Measurements from ENCODE around the gene TLE3. TPM values are rescaled to one million over a fixed set of nuclear protein-coding genes. Genes with fewer than 3 reads are reported as not detected.

Gene TLE3
- total and polyA plus RNA-seq, 2 donors, result 21.5 to 25.7 TPM

DNA sequence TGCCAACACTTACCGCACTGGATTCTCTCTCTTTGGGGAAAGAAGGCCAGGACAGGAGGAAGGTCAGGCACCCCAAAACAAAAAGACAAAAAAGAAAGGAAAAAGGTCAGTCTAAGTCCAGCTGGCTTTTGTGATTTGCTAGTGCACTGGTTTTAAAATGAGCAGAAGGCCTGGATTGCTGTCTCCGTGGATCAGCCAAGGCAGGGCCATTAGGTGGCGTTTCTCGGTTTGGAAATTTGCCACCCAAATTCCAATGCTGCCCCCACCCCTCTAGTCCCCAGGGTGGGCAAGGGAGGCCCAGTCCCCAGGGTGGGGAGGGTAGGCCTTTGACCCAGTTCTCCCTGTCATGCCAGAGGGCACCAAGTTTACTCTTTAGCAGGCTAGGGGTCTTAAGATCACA lies 33.3 kb downstream of the TLE3 start:
- no peak for DNase-seq (ENCODE audit: extremely low spot score)
- Histone ChIP-seq H3K27ac (ENCODE audit: low read depth) (no peak overlapping the region), H3K4me3 (ENCODE audit: low read depth, low read length) (no peak overlapping the region), H3K4me1 (ENCODE audit: insufficient read depth) (no peaks in the 10 kb centered on the region), H3K36me3 (ENCODE audit: insufficient read depth) (no peaks in the 10 kb centered on the region)
- 58% methylated on average over 4 of the region's 4 CpGs for WGBS

DNA sequence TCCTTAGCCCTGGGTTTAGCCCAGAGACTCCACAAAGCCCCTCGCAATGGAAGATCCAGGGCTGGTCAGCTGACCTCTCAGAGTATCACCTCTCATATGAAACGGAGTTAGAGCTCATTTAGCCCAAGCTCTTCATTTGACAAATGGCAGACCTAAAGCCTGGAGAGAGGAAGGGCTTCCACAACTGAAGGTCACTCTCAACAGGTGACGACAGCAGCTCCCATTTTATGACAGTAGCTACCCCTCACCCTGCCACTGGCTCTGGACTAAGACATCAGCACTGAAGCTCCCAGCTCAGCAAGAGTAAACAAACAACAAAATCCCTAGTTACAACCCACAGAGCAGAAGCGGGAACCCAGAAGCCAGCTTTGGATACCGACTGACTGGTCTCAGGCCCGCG lies 33.7 kb downstream of the TLE3 start:
- Histone ChIP-seq H3K4me1 (ENCODE audit: insufficient read depth) (no peaks in the 10 kb centered on the region), H3K27ac (ENCODE audit: low read depth) (no peak overlapping the region), H3K4me3 (ENCODE audit: low read depth, low read length) (no peak overlapping the region), H3K36me3 (ENCODE audit: insufficient read depth) (no peaks in the 10 kb centered on the region)
- 73% methylated on average over 7 of the region's 7 CpGs for WGBS
- DNase-seq (ENCODE audit: extremely low spot score), result no peak

DNA sequence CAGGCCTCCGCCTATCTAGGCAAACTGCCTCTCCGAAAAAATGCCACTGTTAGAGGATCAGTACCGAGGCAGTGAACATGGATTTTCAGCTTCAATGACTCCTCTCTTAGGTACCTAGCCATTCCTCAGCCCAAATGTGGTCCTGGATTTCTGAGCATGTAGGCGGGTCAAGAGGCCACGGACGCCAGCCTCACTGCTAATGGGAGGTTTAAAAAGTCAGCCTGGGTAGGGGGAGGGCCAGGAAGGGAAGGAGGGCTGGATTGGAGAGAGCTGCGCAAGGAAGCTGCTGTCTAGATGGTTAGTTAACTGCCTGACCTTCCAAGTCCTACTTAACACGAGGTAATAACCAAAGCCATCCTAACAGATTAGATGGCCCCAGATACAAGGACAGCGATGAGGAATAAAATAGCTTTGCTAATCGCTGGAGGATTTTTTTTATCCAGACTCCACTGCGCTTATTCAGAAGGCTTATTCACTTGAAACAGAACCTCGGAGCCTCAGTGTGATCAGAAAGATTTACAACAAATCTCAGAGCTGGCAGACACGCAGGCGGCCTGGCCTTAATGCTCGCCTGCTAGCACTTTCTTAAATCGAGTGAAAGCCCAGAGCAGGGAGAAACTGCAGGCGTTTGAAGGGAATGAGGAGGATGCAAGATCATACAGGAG lies 34.3 kb downstream of the TLE3 start:
- Histone ChIP-seq H3K4me1 (ENCODE audit: insufficient read depth) (no peaks in the 10 kb centered on the region), H3K27ac (ENCODE audit: low read depth) (no peak overlapping the region), H3K4me3 (ENCODE audit: low read depth, low read length) (no peak overlapping the region), H3K36me3 (ENCODE audit: insufficient read depth) (peaks cover under 1% of the 10 kb centered on the region)
- 68% methylated on average over 17 of the region's 17 CpGs for WGBS
- DNase-seq (ENCODE audit: extremely low spot score), result peak; percentile 45

DNA sequence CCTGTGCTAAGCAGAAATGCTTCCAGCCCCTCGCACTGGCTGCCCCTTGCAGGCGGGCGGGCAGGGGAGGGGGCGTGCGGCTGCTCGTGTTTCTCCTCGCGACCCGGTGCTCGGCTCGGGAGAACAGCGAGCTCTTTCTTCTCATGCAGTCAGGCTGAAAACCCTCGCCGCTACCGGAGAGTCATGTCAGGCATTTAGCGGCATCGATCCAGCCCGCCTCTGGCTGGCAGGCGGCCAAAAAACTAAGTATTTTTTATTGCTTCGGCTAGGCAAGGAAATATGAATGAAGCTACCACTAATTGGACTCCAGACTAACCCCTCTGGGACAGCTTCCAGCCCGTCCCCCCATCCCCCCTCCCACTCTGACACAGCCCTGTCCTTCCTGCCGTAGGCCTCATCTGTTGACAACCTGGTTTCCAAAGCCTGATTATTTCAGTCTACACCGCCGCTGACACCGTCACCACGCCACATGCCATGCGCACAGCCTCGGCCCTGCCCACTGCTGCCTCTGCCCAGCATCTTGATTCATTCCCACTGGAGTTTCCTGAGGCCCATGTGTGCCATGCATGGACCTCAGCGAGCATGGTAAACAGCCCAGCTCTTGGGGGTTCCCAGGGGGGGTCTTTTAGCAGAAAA lies 35.3 kb downstream of the TLE3 start:
- peak; percentile 86 for DNase-seq (ENCODE audit: extremely low spot score)
- no peak overlapping the region for H3K27ac ChIP-seq (ENCODE audit: low read depth)
- 18% methylated on average over 29 of the region's 29 CpGs for WGBS
- no peaks in the 10 kb centered on the region for H3K4me1 ChIP-seq (ENCODE audit: insufficient read depth)
- no peak overlapping the region for H3K4me3 ChIP-seq (ENCODE audit: low read depth, low read length)
- peaks cover 7% of the 10 kb centered on the region for H3K36me3 ChIP-seq (ENCODE audit: insufficient read depth)

DNA sequence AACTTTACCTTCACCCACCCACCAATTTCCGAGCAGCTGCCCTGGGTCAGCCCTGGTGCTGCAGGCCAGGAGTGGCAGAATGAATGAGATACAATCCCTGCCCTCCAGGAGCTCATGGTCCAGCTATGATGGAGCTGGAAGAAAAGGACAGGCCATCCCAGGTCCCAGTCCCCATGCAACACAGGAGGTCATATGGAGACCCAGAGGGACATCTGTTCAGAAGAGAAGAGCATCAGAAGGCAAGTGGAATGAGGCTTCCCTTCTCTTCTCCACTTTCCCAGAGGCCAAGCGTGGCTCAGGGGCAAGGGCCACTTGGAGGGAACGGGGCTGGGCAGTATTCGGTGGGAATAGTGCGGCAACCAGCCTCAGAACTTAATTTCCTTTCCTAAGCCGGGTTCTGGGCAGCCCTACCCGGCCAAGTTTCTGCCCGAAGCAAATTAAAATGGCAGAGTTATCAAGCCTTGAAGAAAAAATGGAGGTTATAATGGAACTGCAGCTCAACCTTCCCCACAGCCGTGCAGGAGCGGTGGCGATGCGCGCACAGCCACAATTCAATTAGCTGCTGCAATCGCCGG lies 35.9 kb downstream of the TLE3 start:
- H3K4me3 ChIP-seq (ENCODE audit: low read depth, low read length), result no peak overlapping the region
- H3K4me1 ChIP-seq (ENCODE audit: insufficient read depth), result no peaks in the 10 kb centered on the region
- no peak overlapping the region for H3K27ac ChIP-seq (ENCODE audit: low read depth)
- no peak for DNase-seq (ENCODE audit: extremely low spot score)
- H3K36me3 ChIP-seq (ENCODE audit: insufficient read depth), result peaks cover 7% of the 10 kb centered on the region
- WGBS, result 65% methylated on average over 15 of the region's 15 CpGs

DNA sequence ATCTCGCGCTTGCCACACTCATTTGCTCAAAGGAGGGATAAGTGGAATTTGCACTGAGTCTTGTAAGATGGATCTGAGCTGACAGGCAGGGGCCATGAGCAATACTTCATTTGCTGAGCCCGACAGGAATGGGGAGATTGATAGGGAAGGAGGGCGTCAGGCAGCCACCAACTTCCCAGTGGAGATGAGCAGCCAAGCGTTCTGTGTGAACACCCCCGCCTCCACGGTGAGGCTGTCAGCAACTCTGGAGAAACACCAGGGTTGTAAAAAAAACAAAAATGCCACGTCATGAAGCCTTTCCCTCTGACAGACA lies 36.8 kb downstream of the TLE3 start:
- DNase-seq (ENCODE audit: extremely low spot score), result no peak
- 93% methylated on average over 8 of the region's 8 CpGs for WGBS
- H3K36me3 ChIP-seq (ENCODE audit: insufficient read depth), result peaks cover 7% of the 10 kb centered on the region
- no peak overlapping the region for H3K4me3 ChIP-seq (ENCODE audit: low read depth, low read length)
- no peaks in the 10 kb centered on the region for H3K4me1 ChIP-seq (ENCODE audit: insufficient read depth)
- no peak overlapping the region for H3K27ac ChIP-seq (ENCODE audit: low read depth)

DNA sequence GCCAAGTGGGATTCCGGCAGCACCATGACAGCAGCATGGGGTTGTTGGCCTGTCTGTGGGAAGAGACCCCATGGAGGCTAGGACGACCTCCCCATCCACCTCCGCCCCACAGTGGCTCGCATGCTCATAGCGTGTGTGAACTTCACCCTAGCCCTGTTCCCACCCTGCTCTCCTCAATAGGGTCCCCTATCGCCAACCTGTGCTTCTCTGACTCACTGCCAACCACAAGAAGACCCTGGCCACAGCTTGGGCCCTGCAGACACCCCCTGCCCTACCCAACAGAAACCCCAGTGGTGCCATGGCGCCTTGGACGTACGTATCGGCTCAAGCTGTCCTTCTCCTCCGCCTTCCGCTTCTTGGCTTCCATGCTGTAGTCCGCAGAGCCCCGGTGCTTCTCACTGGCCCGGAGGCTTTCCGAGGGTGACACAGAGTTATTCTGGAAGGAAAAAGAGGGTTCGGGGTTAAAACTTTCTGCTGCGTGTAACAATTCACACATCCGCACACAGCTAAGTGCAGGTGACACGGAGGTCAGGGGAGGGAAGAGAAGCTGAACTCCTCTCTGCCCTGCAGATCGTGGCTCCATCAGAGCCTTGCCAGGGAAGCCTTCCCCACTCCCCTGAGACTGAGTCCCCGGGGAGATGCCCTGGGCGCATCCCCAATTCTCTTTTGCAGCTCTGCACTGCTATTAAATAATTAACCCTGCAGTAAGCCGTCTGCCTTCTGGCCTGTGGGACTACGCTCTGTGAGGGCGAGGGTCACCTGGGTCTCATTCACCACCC lies 37.3 kb downstream of the TLE3 start:
- H3K4me1 ChIP-seq (ENCODE audit: insufficient read depth), result no peaks in the 10 kb centered on the region
- whole genome bisulfite sequencing, result 93% methylated on average over 26 of the region's 26 CpGs
- peaks cover 7% of the 10 kb centered on the region for H3K36me3 ChIP-seq (ENCODE audit: insufficient read depth)
- DNase-seq (ENCODE audit: extremely low spot score), result no peak
- no peak overlapping the region for H3K4me3 ChIP-seq (ENCODE audit: low read depth, low read length)
- no peak overlapping the region for H3K27ac ChIP-seq (ENCODE audit: low read depth)

DNA sequence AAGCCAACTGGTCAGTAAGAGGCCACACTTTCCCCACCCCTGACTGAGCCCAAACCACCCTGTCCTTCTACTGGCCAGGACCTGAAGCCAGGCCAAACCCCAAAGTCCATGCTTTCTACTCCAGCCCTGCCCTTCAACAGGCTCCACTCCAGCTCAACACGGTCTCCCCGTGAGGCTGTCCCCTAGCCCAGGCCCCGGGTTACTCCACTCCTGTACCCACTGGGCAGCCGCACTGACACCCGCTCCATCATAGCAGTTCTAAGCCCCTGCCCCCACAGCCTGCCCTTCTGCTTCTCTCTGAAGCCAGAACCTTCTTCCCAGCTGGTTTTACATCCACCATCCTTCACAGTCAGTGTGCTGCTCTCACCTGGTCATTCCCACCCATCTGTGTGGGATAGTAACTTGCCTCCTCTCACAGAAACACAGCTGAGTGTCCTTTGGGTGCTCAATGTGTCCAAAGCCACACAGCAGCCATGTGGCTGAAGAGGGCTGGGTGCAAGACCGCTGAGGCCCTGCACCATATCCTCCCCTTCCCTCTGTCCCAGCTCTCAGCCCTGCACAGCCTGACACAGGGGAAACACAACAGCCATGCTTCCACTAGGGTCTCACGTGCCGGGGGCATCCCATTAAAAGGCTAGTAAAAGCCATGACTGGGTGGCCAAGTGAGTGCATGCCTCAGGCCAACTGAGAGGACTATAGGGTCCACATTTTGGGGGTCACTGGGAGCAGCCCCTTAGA lies 38.1 kb downstream of the TLE3 start:
- 98% methylated on average over 8 of the region's 8 CpGs for WGBS
- Histone ChIP-seq H3K4me3 (ENCODE audit: low read depth, low read length) (no peak overlapping the region), H3K36me3 (ENCODE audit: insufficient read depth) (peaks cover 7% of the 10 kb centered on the region), H3K4me1 (ENCODE audit: insufficient read depth) (no peaks in the 10 kb centered on the region), H3K27ac (ENCODE audit: low read depth) (no peak overlapping the region)
- DNase-seq (ENCODE audit: extremely low spot score), result no peak

DNA sequence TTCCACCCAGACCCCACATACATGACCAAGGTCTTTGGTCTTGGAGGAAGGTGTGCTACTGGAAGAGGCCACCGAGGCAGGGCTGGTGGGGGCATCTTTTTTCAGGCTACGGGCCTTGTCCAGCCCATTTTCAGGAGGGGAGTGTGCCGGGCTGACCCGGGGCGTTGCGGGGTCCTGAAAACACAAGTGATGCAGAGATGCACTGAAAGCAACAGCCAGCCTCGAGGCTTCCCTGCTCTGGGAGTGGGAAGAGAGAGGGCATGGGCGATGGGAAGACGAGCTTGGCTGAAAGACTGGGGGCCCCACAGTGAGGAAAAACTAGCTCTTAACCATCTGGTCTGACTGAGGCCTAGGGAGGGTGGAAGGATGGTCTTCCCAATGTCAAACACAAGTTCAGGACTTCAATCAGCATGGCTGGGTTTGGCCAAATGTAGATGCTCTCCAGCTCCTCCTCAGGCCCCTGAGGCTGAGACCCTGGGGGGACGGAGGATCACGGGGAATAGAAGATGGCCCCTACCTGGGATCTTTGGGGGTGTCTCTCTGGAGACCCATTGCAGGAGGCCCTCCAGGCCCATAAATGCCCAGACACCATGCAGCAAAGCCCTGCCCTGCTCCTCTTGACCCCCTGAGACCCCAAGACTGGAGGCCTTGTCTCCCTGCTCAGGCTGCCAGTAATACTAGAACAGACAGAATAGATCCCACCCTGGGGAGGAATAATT lies 38.9 kb downstream of the TLE3 start:
- peaks cover 7% of the 10 kb centered on the region for H3K36me3 ChIP-seq (ENCODE audit: insufficient read depth)
- H3K4me1 ChIP-seq (ENCODE audit: insufficient read depth), result no peaks in the 10 kb centered on the region
- H3K27ac ChIP-seq (ENCODE audit: low read depth), result no peak overlapping the region
- 97% methylated on average over 11 of the region's 11 CpGs for WGBS
- no peak overlapping the region for H3K4me3 ChIP-seq (ENCODE audit: low read depth, low read length)
- DNase-seq (ENCODE audit: extremely low spot score), result no peak

DNA sequence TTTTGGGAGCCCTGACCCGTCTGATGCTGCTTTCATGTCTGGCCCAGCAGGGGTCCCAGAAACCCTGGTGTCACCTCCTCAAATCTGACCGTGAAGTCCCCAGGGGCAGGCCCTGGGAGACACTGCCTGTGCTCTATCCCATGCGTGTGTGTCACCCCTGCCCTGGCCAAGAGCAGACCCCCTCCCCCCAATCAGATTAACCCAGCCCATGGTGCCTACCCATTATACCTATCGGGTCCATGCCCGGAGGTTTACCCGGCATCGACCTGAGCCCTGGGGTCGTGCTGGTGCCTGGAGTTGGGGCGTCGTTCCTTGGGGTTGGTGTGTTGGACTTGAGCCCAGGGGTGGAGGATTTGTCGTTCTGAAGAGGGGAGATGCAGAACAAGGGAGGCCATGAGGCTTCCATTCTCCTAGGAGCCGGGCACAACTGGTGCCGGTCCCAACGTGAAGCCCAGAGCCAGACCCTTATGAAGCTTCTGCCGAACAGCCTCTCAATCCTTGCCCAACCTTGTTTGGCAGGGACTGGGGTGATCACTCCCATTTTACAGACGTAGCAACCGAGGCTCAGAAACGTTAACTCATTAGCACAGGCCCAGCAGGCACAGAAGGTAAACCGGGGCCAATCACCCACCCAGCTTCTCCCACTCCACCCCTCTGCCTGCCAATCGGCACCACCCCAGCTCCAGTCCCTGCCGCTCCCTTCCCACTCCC lies 39.6 kb downstream of the TLE3 start:
- Histone ChIP-seq H3K4me3 (ENCODE audit: low read depth, low read length) (no peak overlapping the region), H3K4me1 (ENCODE audit: insufficient read depth) (no peaks in the 10 kb centered on the region), H3K27ac (ENCODE audit: low read depth) (no peak overlapping the region), H3K36me3 (ENCODE audit: insufficient read depth) (peaks cover 9% of the 10 kb centered on the region)
- no peak for DNase-seq (ENCODE audit: extremely low spot score)
- WGBS, result 93% methylated on average over 21 of the region's 21 CpGs

DNA sequence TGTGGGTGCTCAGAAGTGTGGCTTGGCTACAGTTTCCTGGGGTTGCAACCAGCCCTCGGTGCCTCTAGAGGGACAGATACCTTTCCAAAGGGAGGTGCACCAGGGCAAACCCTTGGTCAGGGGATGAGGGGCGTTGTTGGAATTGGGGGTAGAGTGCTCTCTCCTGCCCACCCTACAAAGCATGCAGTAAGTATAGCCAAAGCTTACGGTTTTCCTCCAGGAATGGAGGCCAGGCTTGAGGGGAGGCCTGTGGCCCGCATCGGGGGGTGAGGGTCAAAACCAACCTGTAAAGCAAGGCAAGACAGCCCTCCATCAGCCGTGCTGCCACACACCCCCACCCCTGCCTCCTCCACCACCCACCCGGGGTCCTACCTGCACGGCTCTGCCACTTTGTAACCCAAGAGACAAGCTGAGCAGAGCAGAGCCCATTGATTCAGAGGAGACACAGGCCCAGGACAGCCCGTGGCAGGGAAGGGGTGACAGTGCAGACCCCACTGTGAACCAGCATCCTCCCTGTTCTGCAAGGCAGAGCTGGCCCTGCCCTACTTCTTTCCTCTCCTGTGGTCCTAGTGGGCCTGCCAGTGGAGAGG lies 41.5 kb downstream of the TLE3 start:
- WGBS, result 94% methylated on average over 9 of the region's 9 CpGs
- H3K27ac ChIP-seq (ENCODE audit: low read depth), result no peak overlapping the region
- no peak for DNase-seq (ENCODE audit: extremely low spot score)
- no peak overlapping the region for H3K4me3 ChIP-seq (ENCODE audit: low read depth, low read length)
- no peaks in the 10 kb centered on the region for H3K4me1 ChIP-seq (ENCODE audit: insufficient read depth)
- H3K36me3 ChIP-seq (ENCODE audit: insufficient read depth), result peaks cover 14% of the 10 kb centered on the region

DNA sequence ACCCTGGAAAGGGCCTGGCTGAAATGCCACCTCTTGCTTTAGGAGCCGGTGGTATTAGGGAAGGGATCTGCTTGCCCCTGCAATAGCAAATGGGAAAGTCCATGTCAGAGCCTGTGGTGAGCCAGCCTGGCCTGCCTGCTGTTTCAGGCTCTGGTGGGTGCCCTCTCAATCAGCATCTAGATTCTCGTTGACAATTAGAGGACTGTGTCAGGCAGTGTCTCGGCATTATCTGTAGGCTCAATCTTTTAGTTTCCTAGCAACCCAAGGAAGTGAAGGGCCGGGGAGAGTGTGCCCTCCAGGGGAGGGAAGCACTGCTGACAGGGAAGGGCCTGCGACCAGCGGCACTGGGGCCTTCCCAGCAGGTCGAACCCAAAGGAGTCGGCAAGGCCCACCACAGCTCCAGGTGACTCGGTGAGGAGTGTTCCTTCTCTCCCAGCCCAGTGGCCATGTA lies 42.1 kb downstream of the TLE3 start:
- Histone ChIP-seq H3K27ac (ENCODE audit: low read depth) (no peak overlapping the region), H3K4me3 (ENCODE audit: low read depth, low read length) (no peak overlapping the region), H3K36me3 (ENCODE audit: insufficient read depth) (peaks cover 14% of the 10 kb centered on the region), H3K4me1 (ENCODE audit: insufficient read depth) (no peaks in the 10 kb centered on the region)
- no peak for DNase-seq (ENCODE audit: extremely low spot score)
- WGBS, result 80% methylated on average over 9 of the region's 9 CpGs

Data from urinary bladder (tissue), 4 donors.